SU-DHL-6 (cell line): ENCODE results near the gene PSMA6.

Experiments
- CTCF ChIP-seq: fragments of 200-600 bp; sonication (generic); IDR thresholded peaks from one replicate; pipeline ENCODE4 v1.5.1; 2017; ENCODE audit warnings: antibody characterized with exemption, mild to moderate bottlenecking, low read length, moderate library complexity; ENCODE audit not compliant: insufficient read depth, poor library complexity, severe bottlenecking
- EZH2phosphoT487 ChIP-seq: fragments of 200-600 bp; sonication (generic), shearing (Covaris generic); conservative IDR thresholded peaks from 2 replicates; pipeline ENCODE4 v1.6.1; 2018; ENCODE audit warnings: mild to moderate bottlenecking, antibody characterized with exemption, low read length, moderate library complexity, mixed read lengths

GRCh38 chr14:35305633-35306032 is 13.5 kb downstream of the PSMA6 start:
- TF ChIP-seq CTCF (no peak), EZH2phosphoT487 (no peak)
